H1 (cell line): ENCODE measurements around the gene SLC24A3.

Experiments used
- GABPA ChIP-seq: IDR thresholded peaks from 2 replicates; pipeline ENCODE4 v1.6.1; 2011; ENCODE audit warnings: mild to moderate bottlenecking, low read length, moderate library complexity, borderline replicate concordance; ENCODE audit not compliant: insufficient read depth
- JUN ChIP-seq: IDR thresholded peaks from 2 replicates; pipeline ENCODE4 v1.6.1; 2011; ENCODE audit warnings: low read depth, mild to moderate bottlenecking, improper control_type of control experiment, low read length
- SP1 ChIP-seq: IDR thresholded peaks from 2 replicates; pipeline ENCODE4 v1.6.1; 2011; ENCODE audit warnings: low read depth, low read length
- TAF1 ChIP-seq: IDR thresholded peaks from 2 replicates; pipeline ENCODE4 v1.6.1; 2011; ENCODE audit warnings: mild to moderate bottlenecking, low read depth, low read length
- TCF12 ChIP-seq: IDR thresholded peaks from 2 replicates; pipeline ENCODE4 v1.6.1; 2011; ENCODE audit warnings: low read depth, mild to moderate bottlenecking, low read length

- TF ChIP-seq GABPA (no peak), SP1 (no peak), TAF1 (no peak), JUN (no peak), TCF12 (no peak)
Observed at GRCh38 chr20:19750907-19751636, 538.6 kb downstream of the SLC24A3 start.
